Activated CD8-positive, alpha-beta memory T cell treated with anti-CD3 and anti-CD28 coated beads for 4 hours (primary cell): ENCODE results near the gene GCA.

ENCODE experiments used
- DNase-seq, 2 donors: peaks; one replicate each; pipeline ENCODE4 v3.0.0-alpha.2; 2020; ENCODE audit warnings: low read depth in 2 of 2

Gene GCA

GRCh38 chr2:162328424-162329157 is 15.3 kb upstream of the GCA start:
- no peak for DNase-seq

GRCh38 chr2:162330881-162331280 is 13.1 kb upstream of the GCA start:
- no peak for DNase-seq

DNA sequence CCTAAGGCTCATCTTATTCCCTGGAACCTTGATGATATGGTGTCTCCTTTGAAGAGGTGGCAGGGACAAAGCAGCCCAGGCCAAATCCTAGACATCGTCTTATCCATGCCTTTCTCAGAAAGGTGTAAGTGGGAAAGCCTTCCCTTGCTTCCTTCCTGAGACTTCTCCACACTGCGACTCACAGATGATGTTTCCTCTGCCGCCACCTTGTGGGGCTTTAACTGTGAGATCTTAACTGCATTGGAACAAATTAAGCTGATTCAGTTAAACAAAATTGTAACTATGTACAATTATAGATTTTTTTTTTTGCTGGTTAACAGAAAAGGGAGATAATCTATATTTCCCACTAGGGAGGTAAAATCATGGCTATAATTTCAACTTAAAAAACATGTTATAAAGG is 10.0 kb upstream of the GCA start:
- no peak for DNase-seq

- no peak for DNase-seq
Measured at GRCh38 chr2:162337868-162338267, 6.1 kb upstream of the GCA start.

GRCh38 chr2:162340822-162341221 is 3.1 kb upstream of the GCA start:
- no peak for DNase-seq

GRCh38 chr2:162342321-162342720 is 1.6 kb upstream of the GCA start:
- no peak for DNase-seq

DNA sequence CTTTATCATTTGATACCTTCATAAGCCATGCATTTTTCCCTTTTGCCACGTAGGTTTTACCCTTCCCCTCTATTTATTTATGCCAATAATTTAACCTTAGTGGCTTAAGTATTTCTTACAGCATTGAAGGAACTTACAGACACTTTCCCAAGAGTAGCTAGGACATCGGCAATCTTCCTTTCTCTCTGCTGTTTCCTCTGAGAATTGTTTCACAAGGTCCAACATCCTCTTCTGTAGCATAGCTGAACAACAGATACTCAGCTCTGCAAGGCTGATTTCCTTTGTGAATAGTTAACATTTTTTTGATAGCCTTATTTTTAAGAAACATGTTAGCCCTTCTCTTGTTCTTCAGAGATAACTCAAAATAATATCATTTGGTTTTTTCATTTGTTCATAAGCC is 1.1 kb upstream of the GCA start:
- no peak for DNase-seq

- no peak for DNase-seq
Measured at GRCh38 chr2:162343492-162343823, 474 bp upstream of the GCA start.

- no peak for DNase-seq
Measured at GRCh38 chr2:162344617-162344950, 652 bp downstream of the GCA start.

- DNase-seq, result no peak
Measured at GRCh38 chr2:162365392-162365791, 21.5 kb downstream of the GCA start.

GRCh38 chr2:162368494-162368893 is 24.6 kb downstream of the GCA start:
- DNase-seq, result no peak

DNA sequence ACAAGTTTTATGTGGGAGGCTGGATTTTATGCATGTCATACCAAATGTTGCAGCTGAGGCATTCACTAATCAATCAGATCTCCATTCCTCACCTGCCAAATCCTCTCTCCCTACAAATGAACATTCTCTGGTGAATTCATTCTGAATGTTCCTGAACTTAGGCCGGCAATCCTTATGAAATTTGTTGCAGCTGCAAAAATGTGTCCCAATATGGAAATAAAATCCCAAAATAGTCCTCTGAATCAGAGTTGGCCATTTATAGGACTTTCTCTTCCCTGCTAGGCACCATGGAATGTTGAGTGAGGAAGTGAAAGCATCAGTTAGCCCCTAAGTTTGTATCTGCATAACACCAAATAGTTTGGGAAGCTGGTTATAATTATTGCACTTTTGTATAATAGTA is 25.6 kb downstream of the GCA start:
- DNase-seq, result no peak

DNA sequence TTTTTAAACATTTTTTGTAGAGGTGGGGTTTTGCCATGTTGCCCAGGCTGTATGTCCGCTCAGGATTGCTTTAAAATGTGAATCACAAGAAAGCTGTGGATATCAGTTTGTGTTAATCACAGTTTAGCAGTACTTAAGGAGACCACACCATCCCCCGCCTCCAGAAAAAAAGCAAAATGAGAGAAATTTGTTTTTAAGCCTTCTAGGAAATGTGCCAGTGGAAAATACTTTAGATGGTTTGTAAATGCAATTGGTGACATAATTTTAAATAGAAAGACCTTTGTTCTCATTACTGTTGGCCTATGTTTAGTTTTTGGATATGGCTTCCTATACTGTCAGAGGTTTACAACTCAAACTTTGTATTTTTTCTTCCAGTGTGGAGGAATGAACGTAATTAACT is 27.0 kb downstream of the GCA start:
- DNase-seq, result no peak

- no peak for DNase-seq
Measured at GRCh38 chr2:162372818-162373217, 28.9 kb downstream of the GCA start.

GRCh38 chr2:162379719-162380580 is 36.0 kb downstream of the GCA start:
- DNase-seq, result no peak

- DNase-seq, result no peak
Measured at GRCh38 chr2:162381851-162382250, 37.9 kb downstream of the GCA start.

- no peak for DNase-seq
Measured at GRCh38 chr2:162382278-162382677, 38.3 kb downstream of the GCA start.

GRCh38 chr2:162385536-162385935 is 41.6 kb downstream of the GCA start:
- DNase-seq, result no peak

DNA sequence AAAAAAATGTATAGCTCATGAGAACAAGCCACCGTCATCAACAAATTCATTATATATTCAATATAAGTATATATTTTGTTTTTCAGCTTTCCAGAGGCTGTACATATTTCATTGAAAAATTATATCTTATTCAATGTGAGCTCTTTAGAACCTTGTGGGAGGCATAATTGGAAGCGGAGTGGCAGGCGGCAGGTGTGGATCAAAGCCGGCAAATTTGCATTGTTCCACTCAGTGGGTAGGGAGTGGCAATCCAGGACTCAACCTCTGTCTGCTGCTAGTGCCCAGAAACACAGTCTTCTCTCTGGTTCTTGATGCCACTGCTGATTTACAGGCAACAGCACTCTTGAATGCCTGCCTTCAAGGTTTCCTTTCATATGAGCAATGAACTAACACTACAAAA is 46.9 kb downstream of the GCA start:
- no peak for DNase-seq

DNA sequence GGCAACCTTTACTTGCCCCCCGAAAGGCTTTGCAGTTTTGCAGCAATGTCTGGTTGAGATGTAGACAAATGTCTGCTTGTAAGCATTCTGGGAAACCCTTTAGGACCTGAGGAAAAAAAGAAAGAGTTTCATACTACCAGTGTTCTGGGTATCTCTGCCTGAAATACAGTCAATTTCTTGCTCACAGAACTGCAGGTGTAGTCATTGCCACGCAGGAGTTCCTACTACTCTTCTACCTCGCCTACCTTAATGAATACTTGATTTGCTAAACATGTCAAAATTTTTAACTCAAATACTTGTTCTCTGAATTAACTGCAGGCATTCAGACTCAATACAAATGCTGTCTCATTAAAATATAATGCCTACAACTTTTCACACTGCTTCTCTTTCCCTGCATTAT is 56.4 kb downstream of the GCA start:
- no peak for DNase-seq

DNA sequence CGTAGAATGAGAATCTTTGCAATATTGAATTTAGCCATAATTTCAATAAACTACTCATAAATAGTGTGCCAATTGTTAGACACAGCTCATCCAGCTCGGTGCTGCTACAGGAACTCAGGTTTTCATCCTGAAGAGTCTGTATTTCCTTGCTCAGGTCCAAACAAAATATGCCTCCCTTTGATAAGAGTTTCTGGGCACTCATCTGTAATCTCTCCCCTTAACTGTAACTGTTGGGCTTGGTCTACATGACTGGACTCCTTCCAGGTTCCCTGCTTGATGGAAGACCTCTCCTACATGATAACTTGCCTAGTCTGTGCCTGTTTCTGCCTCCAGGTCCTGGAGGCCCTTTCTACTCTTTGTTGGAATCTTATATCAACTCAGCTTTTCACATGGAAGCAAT is 57.9 kb downstream of the GCA start:
- no peak for DNase-seq

DNA sequence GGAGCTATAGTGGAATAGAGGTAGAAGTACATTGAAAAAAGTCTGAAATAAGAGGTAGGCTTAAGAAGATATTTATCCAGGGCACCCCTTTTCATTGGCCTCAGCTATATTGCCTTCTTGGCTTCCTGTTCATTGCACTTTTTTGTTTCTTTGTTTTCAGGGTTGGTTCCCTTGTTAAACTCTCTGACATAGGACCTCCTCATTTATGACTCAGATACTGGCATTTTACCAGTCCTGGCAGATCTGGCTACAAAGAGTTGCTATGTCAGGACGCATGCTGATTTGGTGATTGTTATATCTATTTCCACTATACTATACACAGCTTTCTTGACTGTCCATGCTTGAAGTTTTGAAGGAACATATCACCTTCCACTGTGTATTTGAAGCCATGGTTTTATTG is 60.0 kb downstream of the GCA start:
- no peak for DNase-seq
